ENCODE measurements around the gene BARHL2.

- TF ChIP-seq CTCF (IDR thresholded peaks at IDR 0.05; ENCODE audit: poor library complexity) (peak; percentile 41), EZH2 (IDR thresholded peaks at IDR 0.05; ENCODE audit: borderline replicate concordance) (peak; percentile 13), EZH2phosphoT487 (IDR thresholded peaks at IDR 0.05; ENCODE audit: low read depth, severe bottlenecking, unreplicated experiment) (no peak)
These were observed 12.6 kb upstream of the BARHL2 start for GRCh38 chr1:90729504-90730242.

All from hepatocyte (in vitro differentiated cells).